Neural cell (in vitro differentiated cells): ENCODE data around the gene LDLRAD4.

ENCODE experiments used
- EZH2 ChIP-seq: fragments of 200-600, 300-800 bp; shearing (Covaris generic), sonication (generic); IDR thresholded peaks from 2 replicates; pipeline ENCODE4 v1.6.1; 2014; ENCODE audit warnings: antibody characterized with exemption, low read length, borderline replicate concordance, mild to moderate bottlenecking; ENCODE audit not compliant: insufficient read depth, poor library complexity, severe bottlenecking
- POLR2AphosphoS5 ChIP-seq: IDR thresholded peaks from 2 replicates; pipeline ENCODE4 v1.6.1; 2012
- TAF1 ChIP-seq: IDR thresholded peaks from 2 replicates; pipeline ENCODE4 v1.6.1; 2012; ENCODE audit warnings: low read depth
- TF ChIP-seq, protein P1 (sequence below): fragments of 450-650 bp; IDR thresholded peaks from 2 replicates; pipeline ENCODE4 v1.5.1; 2014; ENCODE audit warnings: antibody characterized with exemption, mild to moderate bottlenecking, moderate library complexity; ENCODE audit not compliant: poor library complexity, severe bottlenecking

DNA sequence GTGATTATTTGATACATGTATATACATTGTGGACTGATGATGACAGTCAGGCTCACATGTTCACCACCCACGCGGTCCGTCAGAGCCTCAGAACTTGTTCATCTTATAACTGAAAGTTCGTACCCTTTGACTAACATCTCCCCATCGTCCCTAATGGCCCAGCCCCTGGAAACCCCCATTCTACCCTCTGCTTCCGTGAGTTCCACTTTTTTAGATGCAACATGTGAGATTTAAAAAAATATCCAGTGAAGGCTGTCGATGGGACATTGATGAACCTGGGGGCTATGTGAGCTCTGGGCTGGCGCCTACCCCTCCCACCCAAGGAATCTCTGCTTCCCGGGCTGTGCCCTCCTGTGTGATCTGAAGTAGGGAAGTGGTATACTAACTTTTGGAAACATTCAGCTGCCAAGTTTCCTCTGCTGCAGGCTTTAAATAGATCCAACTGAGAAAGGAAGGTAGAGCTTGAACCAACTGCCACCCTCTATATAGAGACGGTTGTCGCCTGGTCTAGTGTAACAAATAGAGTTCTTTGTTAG is 344.0 kb downstream of the LDLRAD4 start:
- TF ChIP-seq POLR2AphosphoS5: no peak
- TF ChIP-seq, protein P1, sequence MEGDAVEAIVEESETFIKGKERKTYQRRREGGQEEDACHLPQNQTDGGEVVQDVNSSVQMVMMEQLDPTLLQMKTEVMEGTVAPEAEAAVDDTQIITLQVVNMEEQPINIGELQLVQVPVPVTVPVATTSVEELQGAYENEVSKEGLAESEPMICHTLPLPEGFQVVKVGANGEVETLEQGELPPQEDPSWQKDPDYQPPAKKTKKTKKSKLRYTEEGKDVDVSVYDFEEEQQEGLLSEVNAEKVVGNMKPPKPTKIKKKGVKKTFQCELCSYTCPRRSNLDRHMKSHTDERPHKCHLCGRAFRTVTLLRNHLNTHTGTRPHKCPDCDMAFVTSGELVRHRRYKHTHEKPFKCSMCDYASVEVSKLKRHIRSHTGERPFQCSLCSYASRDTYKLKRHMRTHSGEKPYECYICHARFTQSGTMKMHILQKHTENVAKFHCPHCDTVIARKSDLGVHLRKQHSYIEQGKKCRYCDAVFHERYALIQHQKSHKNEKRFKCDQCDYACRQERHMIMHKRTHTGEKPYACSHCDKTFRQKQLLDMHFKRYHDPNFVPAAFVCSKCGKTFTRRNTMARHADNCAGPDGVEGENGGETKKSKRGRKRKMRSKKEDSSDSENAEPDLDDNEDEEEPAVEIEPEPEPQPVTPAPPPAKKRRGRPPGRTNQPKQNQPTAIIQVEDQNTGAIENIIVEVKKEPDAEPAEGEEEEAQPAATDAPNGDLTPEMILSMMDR: no peak
- no peak for TF ChIP-seq TAF1
- no peak for TF ChIP-seq EZH2
